GM18868 (cell line): ENCODE measurements around the gene LCE2B.

Experiments
- ATAC-seq: cut with Tn5 transposase; IDR thresholded peaks from one replicate; pipeline ENCODE4 v1.9.1; 2021; ENCODE audit warnings: mild to moderate bottlenecking, moderate library complexity; ENCODE audit not compliant: unreplicated experiment

LCE2B gene

DNA sequence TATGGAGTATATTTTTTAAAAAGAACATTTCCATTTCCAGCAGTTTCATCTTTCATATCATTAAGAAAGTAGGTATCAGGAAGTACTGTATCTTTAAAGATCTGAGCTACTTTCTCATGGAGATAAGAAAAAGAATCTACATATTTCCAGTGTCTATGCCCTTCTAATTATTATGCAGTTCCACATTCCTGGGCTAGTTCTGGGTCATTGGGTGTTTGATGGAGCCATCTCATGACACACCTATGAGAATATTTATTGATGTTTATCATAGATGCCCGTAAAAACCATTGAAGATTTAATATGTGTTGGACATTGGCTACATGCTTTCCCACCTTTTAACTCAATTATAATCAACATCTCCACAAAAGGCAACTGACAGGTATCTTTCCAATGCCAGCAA, 43.1 kb downstream of the LCE2B start:
- no peak for ATAC-seq

- no peak for ATAC-seq
These were observed 49.7 kb downstream of the LCE2B start for GRCh38 chr1:152735648-152736047.
